ENCODE data around the gene ADARB1. TPM values are rescaled to one million over a fixed set of nuclear protein-coding genes. Genes with fewer than 3 reads are reported as not detected.

Gene ADARB1
- total RNA-seq, 2 experiments from 2014 or later = 59.1 to 59.6 TPM

DNA sequence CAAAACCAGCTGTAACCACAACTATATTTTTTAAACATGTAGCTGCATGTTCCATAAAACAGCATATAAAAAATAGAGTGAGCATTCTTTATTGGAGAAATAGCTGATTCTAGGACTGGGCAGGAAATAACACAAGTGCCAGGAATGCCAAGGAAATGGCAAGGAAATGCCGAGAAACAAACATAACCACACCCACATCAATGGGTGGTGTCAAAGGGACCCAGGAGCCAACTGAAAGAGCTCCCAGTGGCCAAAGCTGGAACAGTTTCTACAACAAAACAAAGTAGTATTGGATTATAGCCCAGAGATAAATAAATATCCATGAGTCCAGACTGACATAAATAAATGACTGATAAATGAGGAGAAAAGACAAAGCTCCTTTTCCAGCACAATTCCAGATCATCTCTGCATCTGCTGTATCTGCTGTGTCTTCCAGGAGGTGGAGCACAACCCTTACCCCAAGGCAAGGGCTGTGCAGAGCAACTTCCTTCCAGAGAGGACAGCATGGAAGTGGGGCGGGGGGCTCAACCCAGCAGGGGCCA, 28.1 kb downstream of the ADARB1 start:
- peaks cover 11% of the 10 kb centered on the region for H3K36me3 Mint-ChIP-seq (ENCODE audit: low read depth)
- DNase-seq = no peak
- ChIA-PET POLR2A (interaction anchor here (0.5 to 1.9 kb wide), 3 partner anchors 23 to 56 kb away, joined by 3 to 4 read pairs (median 3); no protein-coding TSS in a partner anchor), CTCF (interaction anchor here (0.7 to 1.6 kb wide), 9 partner anchors 10 to 35 kb away, joined by 3 to 7 read pairs (median 3); no protein-coding TSS in a partner anchor)
- no peaks in the 10 kb centered on the region for H3K27me3 Mint-ChIP-seq
- no peak overlapping the region for H3K27ac Mint-ChIP-seq
- H3K4me1 Mint-ChIP-seq = peaks cover 40% of the 10 kb centered on the region
- no peaks in the 10 kb centered on the region for H3K9me3 Mint-ChIP-seq
- no peak overlapping the region for H3K4me3 Mint-ChIP-seq

- Mint-ChIP-seq H3K4me3 (no peak overlapping the region), H3K9me3 (no peaks in the 10 kb centered on the region), H3K27me3 (no peaks in the 10 kb centered on the region), H3K36me3 (ENCODE audit: low read depth) (peaks cover 14% of the 10 kb centered on the region), H3K27ac (no peak overlapping the region), H3K4me1 (peaks cover 46% of the 10 kb centered on the region)
- ChIA-PET CTCF (interaction anchor here (1.0 to 3.9 kb wide), 2 partner anchors 13 to 25 kb away, joined by 3 to 16 read pairs; no protein-coding TSS in a partner anchor), POLR2A (no interaction called here)
- DNase-seq = no peak
Observed at GRCh38 chr21:45103971-45104520, 29.7 kb downstream of the ADARB1 start.

GRCh38 chr21:45104560-45104959, 30.2 kb downstream of the ADARB1 start:
- Mint-ChIP-seq H3K27ac (no peak overlapping the region), H3K9me3 (no peaks in the 10 kb centered on the region), H3K4me3 (no peak overlapping the region), H3K27me3 (no peaks in the 10 kb centered on the region), H3K4me1 (peaks cover 51% of the 10 kb centered on the region), H3K36me3 (ENCODE audit: low read depth) (peaks cover 14% of the 10 kb centered on the region)
- ChIA-PET CTCF (interaction anchor here (1.0 to 3.9 kb wide), 2 partner anchors 13 to 24 kb away, joined by 3 to 16 read pairs; no protein-coding TSS in a partner anchor), POLR2A (no interaction called here)
- no peak for DNase-seq

GRCh38 chr21:45105906-45106485, 31.6 kb downstream of the ADARB1 start:
- H3K4me3 Mint-ChIP-seq = no peak overlapping the region
- CTCF ChIA-PET = interaction anchor here (0.8 to 3.9 kb wide), 8 partner anchors 8 to 156 kb away, joined by 3 to 16 read pairs (median 4); no protein-coding TSS in a partner anchor
- H3K27me3 Mint-ChIP-seq = no peaks in the 10 kb centered on the region
- POLR2A ChIA-PET = interaction anchor here (1.0 kb wide), 1 partner anchor 16 kb away, joined by 3 read pairs; no protein-coding TSS in a partner anchor
- H3K36me3 Mint-ChIP-seq (ENCODE audit: low read depth) = peaks cover 14% of the 10 kb centered on the region
- H3K4me1 Mint-ChIP-seq = peaks cover 64% of the 10 kb centered on the region
- no peaks in the 10 kb centered on the region for H3K9me3 Mint-ChIP-seq
- DNase-seq = no peak
- no peak overlapping the region for H3K27ac Mint-ChIP-seq

DNA sequence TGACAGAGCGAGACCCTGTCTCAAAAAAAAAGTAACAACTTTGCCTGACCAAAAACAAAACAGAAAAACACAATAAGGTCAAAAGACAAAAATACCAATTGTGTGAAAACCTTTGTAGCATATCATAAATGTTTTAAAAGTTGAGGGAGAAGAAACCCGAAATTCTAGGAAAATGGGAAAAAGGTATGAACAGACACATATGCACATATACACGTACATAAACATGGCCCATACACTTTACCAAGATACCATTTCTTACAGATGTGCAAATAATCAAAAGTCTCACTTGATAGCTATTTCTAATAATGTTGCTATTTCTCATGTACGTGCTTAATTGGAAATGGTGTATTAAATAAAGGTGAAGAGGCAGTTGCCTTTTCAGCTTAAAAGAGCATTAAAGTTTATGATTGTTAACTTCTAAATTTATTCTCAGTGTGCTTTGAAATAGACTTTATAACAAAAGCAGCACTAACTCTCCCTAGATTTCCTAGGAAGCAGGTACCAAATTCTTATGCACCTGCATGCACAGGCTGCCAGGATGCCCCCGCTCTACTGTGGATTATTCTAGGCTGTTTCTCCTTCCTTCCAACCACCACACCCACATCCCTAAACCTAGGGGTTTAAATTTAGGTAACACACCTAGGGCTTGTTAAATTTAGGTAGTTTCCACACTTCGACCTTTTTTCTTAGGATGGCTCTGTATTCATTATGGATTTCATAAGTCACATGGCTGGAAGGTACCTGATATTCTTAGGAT, 33.8 kb downstream of the ADARB1 start:
- Mint-ChIP-seq H3K4me3 (no peak overlapping the region), H3K36me3 (ENCODE audit: low read depth) (peaks cover 14% of the 10 kb centered on the region), H3K27ac (no peak overlapping the region), H3K27me3 (no peaks in the 10 kb centered on the region), H3K4me1 (peaks cover 59% of the 10 kb centered on the region), H3K9me3 (no peaks in the 10 kb centered on the region)
- ChIA-PET CTCF (interaction anchor here (1.3 to 3.9 kb wide), 3 partner anchors 10 to 29 kb away, joined by 6 to 16 read pairs (median 8); no protein-coding TSS in a partner anchor), POLR2A (interaction anchor here (1.4 kb wide), 1 partner anchor 32 kb away, joined by 3 read pairs; no protein-coding TSS in a partner anchor)
- DNase-seq = no peak

- Mint-ChIP-seq H3K9me3 (no peaks in the 10 kb centered on the region), H3K36me3 (ENCODE audit: low read depth) (peaks cover 15% of the 10 kb centered on the region), H3K27me3 (no peaks in the 10 kb centered on the region), H3K27ac (peak overlapping the region; percentile 76), H3K4me1 (peaks cover 55% of the 10 kb centered on the region), H3K4me3 (no peak overlapping the region)
- ChIA-PET POLR2A (interaction anchor here (1.0 to 1.4 kb wide), 2 partner anchors 31 to 33 kb away, joined by 3 to 6 read pairs; no protein-coding TSS in a partner anchor), CTCF (interaction anchor here (1.0 to 1.8 kb wide), 2 partner anchors 19 to 21 kb away, joined by 6 to 7 read pairs; no protein-coding TSS in a partner anchor)
- no peak for DNase-seq
Observed at GRCh38 chr21:45108808-45109781, 34.7 kb downstream of the ADARB1 start.

DNA sequence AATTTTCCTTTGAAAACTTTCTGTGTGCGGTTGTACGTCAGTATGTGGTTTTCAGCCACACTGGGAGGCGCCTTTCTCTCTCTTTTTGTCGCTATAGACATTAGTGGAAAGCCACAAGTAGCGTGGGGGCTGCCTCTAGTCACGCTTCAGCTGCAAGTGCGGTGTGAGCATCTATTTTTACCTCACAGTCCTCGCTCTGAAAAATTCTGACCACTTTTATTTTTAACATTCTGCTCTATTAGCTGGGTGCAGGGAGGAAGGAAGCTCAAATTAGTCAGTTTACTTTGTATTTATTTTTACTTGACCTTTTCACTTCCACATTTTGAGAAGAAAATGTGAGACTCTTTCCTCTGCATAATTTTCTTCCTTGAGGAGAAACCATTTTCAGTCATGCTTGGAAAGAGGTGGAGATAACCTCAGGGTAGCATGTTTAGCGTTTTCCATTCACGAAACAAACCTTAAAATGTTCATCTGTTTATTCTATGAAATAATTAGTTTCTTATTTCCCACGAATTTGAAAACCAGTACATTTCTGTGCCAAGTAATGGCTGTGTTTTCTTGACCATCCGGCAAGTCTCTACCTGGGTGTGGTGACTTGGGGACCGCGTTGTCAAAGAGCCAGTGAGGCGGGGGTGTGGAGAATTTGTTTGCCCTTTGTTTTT, 35.6 kb downstream of the ADARB1 start:
- Mint-ChIP-seq H3K36me3 (ENCODE audit: low read depth) (peaks cover 13% of the 10 kb centered on the region), H3K27me3 (no peaks in the 10 kb centered on the region), H3K4me1 (peaks cover 46% of the 10 kb centered on the region), H3K4me3 (peak overlapping the region; percentile 35), H3K9me3 (no peaks in the 10 kb centered on the region), H3K27ac (peak overlapping the region; percentile 76)
- ChIA-PET CTCF (interaction anchor here (1.0 to 1.8 kb wide), 2 partner anchors 18 to 21 kb away, joined by 6 to 7 read pairs; no protein-coding TSS in a partner anchor), POLR2A (interaction anchor here (1.0 kb wide), 1 partner anchor 31 kb away, joined by 6 read pairs; no protein-coding TSS in a partner anchor)
- DNase-seq = peak; percentile 47

- Mint-ChIP-seq H3K27me3 (no peaks in the 10 kb centered on the region), H3K36me3 (ENCODE audit: low read depth) (peaks cover 6% of the 10 kb centered on the region), H3K4me1 (peaks cover 39% of the 10 kb centered on the region), H3K27ac (no peak overlapping the region), H3K4me3 (no peak overlapping the region), H3K9me3 (no peaks in the 10 kb centered on the region)
- CTCF ChIA-PET = interaction anchor here (1.0 to 1.8 kb wide), 2 partner anchors 19 to 27 kb away, joined by 3 to 7 read pairs; no protein-coding TSS in a partner anchor
- no peak for DNase-seq
- POLR2A ChIA-PET = no interaction called here
Observed at GRCh38 chr21:45110873-45111624, 36.7 kb downstream of the ADARB1 start.

- Mint-ChIP-seq H3K27me3 (no peaks in the 10 kb centered on the region), H3K36me3 (ENCODE audit: low read depth) (peaks cover 6% of the 10 kb centered on the region), H3K4me1 (peaks cover 41% of the 10 kb centered on the region), H3K27ac (no peak overlapping the region), H3K9me3 (no peaks in the 10 kb centered on the region), H3K4me3 (no peak overlapping the region)
- CTCF ChIA-PET = interaction anchor here (0.6 to 1.0 kb wide), 2 partner anchors 27 to 148 kb away, joined by 3 to 4 read pairs; no protein-coding TSS in a partner anchor
- no peak for DNase-seq
- POLR2A ChIA-PET = no interaction called here
Observed at GRCh38 chr21:45111703-45112102, 37.3 kb downstream of the ADARB1 start.

DNA sequence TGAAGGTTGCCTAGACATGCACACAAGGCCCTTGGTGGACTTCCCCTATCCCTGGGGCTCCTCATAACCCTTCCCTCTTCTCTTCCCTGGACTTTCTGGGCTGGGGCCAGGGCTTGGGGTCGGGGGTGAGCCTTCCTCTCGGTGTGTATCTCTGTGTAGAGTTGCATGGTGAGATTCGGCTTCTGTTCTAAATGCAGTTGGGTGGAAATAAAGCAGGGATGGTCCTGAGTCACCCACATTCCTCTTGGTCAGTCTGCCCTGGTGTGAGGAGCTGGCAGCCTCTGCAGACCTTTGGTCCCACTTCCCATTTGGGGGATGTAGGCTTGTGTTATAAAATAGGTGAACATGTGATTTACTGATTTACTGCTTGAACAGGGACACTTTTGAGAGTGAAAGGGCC, 38.0 kb downstream of the ADARB1 start:
- Mint-ChIP-seq H3K36me3 (ENCODE audit: low read depth) (peaks cover 6% of the 10 kb centered on the region), H3K27ac (no peak overlapping the region), H3K4me3 (no peak overlapping the region), H3K9me3 (no peaks in the 10 kb centered on the region), H3K4me1 (peaks cover 45% of the 10 kb centered on the region), H3K27me3 (no peaks in the 10 kb centered on the region)
- CTCF ChIA-PET = interaction anchor here (0.6 kb wide), 1 partner anchor 149 kb away, joined by 4 read pairs; no protein-coding TSS in a partner anchor
- no peak for DNase-seq
- POLR2A ChIA-PET = no interaction called here

- H3K4me3 Mint-ChIP-seq = no peak overlapping the region
- no peaks in the 10 kb centered on the region for H3K27me3 Mint-ChIP-seq
- DNase-seq = no peak
- peaks cover 3% of the 10 kb centered on the region for H3K36me3 Mint-ChIP-seq (ENCODE audit: low read depth)
- peaks cover 41% of the 10 kb centered on the region for H3K4me1 Mint-ChIP-seq
- H3K9me3 Mint-ChIP-seq = no peaks in the 10 kb centered on the region
- CTCF ChIA-PET = interaction anchor here (1.0 to 1.2 kb wide), 2 partner anchors 15 to 25 kb away, joined by 4 to 6 read pairs; no protein-coding TSS in a partner anchor
- POLR2A ChIA-PET = no interaction called here
- no peak overlapping the region for H3K27ac Mint-ChIP-seq
Observed at GRCh38 chr21:45113543-45113942, 39.2 kb downstream of the ADARB1 start.
